ENCODE data around the gene CD48.

Gene CD48

DNA sequence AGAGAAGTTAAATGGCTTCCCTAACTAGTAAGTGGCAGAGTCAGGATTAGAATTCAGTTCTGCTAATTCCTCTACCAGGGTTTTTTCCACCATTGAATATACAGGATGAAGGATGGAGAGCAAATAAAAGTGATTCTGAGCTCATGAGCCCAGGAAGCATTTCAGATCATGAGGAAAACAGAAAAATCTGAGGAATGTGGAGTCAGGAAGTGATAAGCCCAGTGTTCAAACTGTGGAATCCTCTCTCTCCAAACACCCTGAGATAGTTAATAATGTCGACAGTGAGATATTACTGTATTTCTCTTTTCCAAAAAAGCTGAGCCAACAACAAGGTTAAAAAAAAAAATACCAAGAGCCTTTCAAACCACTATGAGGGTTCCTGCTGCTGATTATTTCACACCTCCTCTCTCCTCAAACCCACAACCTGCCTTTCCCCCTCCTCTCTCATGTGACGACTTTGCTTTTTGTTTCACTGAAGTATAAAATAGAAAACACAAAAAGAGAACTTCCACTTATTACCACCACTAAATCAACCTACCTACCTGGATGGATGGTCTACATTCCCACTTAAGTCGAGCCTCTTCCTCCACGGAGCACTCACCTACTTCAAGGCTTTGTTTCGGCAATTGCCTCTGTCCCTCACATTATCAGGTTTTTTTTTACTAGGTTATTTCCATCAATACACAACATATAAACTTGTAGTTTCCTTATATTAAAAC, 73.6 kb downstream of the CD48 start:
- FAIRE-seq = no peak
- TF ChIP-seq POLR2A (IDR thresholded peaks at IDR 0.05; ENCODE audit: low read depth, low read length) = no peak

GRCh38 chr1:160637065-160637464, 74.6 kb downstream of the CD48 start:
- TF ChIP-seq POLR2A (IDR thresholded peaks at IDR 0.05; ENCODE audit: low read depth, low read length) = no peak
- DNase-seq (ENCODE audit: insufficient read length, low spot score) (no peak), FAIRE-seq (no peak)

More for the DNA sequence above, 73.6 kb downstream of the CD48 start:
- no peak for DNase-seq (ENCODE audit: insufficient read length, low spot score)

- DNase-seq (ENCODE audit: insufficient read length, low spot score) (no peak), FAIRE-seq (no peak)
- no peak for TF ChIP-seq POLR2A (IDR thresholded peaks at IDR 0.05; ENCODE audit: low read depth, low read length)
These were observed 75.1 kb downstream of the CD48 start for GRCh38 chr1:160636547-160636946.

DNA sequence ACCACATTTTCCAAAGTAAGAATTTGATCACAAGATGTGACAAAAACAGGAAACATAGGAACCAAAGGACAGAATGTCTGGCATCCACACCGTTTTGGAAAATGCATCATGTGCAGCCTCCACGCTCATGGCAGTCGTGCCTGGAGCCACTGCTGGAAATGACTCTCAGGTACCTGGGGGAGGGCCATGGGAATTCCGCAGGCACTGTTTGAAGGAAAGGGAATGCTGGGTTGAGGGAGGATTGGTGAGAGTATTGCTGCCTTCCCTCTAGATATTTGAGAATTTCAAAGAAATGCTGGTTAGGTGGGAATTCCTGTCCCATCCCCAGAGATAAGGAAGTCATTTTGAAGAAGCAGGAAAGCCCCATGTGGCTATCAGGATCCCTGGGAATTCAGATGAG, 75.5 kb downstream of the CD48 start:
- DNase-seq (ENCODE audit: insufficient read length, low spot score) (no peak), FAIRE-seq (no peak)
- no peak for TF ChIP-seq POLR2A (IDR thresholded peaks at IDR 0.05; ENCODE audit: low read depth, low read length)

DNA sequence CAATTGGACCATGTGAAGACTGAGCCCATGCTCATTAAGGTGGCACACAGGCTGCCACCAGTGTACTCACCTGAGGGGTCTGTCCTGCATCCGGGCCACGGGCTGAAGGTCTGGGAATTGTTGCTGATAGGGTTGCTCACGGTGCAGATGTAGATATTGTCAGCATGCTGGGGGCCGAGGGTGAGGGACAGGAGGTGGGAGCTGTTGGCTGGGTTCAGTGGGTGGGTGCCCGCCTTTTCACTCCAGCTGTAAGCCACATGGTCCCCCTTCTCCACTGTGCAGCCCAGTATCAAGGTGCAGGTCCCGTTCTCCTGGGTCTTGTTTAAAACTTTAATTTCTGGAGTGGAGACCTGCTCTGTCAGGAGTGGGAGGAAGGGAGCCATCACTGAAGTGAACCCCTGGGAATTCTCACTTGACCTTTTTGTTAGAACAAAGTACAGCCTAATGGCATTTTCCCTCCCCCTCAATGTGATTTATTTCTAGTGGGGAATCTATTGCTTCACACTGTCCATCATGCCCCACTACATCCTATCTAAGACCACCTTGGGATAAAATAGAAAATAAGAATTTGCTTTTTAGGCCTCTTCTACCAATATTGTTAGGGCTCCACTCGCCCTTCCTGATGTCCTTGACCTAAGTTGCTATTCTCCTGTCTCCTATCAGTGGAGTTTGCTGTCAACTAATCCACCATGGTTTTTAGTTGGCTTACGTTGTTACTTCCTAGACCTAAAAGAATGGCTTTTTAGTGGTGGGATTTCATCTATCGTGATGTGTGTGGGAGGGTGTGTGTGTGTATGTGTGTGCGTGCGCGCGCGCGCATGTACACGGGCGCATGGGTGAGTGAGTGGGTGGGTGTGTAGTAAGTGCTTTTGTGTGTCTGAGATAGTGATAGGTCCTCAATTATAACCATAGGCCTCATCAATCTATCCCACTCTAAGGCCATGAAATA, 76.8 kb downstream of the CD48 start:
- DNase-seq (ENCODE audit: insufficient read length, low spot score) (no peak), FAIRE-seq (no peak)
- no peak for TF ChIP-seq POLR2A (IDR thresholded peaks at IDR 0.05; ENCODE audit: low read depth, low read length)

DNA sequence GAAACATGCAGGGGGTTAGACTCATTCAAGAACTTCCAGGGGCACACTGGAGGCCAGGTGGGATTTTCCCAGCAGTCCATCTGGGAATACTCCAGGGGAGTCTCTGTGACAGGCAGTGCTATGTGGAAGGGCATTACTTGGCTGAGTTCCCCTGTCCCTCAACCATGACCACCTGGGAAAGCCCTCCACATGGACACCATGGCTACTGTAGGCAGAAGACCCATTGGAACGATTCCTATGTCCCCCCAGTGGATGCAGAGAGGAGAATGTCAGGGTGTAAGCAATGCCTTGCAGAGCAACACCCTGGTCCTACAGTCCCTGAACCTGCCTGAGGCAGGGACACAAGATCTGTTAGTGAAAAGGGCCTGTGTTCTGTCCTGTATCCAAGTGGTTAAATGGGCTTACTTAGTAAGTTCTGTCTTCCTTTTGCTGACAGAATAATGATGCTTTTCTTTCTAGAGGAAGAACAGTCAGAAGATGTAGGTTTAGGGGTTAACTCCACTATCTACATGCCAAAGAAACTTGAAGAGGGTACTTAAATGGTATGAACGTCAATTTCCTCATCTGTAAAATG, 78.2 kb downstream of the CD48 start:
- no peak for TF ChIP-seq POLR2A (IDR thresholded peaks at IDR 0.05; ENCODE audit: low read depth, low read length)
- DNase-seq (ENCODE audit: insufficient read length, low spot score) (no peak), FAIRE-seq (no peak)

GRCh38 chr1:160631983-160632625, 79.5 kb downstream of the CD48 start:
- DNase-seq (ENCODE audit: insufficient read length, low spot score) = no peak
- no peak for FAIRE-seq
- TF ChIP-seq POLR2A (IDR thresholded peaks at IDR 0.05; ENCODE audit: low read depth, low read length) = no peak

DNA sequence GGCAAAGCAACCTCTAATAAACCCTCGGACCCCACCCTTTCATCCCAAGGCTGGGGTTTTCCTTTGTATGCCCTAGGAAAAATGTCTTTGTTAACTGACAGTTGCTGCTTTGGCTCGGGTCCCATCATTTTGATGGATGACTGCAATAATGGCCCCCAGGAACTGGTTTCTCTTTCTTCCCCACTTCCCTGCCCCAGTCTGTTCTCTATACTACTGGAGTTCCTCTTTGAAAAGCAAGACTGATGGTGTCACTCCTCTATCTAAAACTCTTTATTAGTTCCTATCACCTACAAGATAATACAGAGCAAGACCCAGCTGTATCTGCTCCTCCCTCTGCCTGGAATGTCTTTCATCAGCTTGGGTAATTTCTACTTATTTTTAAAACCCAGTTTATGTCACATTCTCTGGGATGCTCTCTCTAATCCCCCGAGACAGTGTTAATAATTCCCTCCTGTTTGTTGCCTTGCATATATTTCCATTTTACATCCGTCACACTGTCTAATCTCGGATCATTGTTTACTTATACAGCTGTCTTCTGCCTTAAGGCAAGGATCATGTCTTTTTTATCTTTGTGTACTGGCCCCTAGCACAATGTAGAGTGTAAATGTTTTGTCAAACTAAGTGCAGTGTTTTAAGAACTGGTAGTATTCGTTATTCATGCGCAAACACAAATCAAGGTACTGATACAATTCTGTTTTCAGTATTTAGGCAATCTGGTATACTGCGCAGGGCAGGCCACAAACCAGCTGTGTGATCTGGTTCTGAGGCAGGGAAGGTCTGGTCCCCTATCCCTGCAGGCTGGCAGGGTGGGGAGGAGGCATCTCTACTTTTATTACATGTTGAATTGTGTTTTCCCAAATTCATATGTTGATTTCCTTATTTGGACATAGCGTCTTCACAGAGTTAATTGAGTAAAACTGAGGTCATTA, 80.8 kb downstream of the CD48 start:
- no peak for FAIRE-seq
- DNase-seq (ENCODE audit: insufficient read length, low spot score) = no peak
- TF ChIP-seq POLR2A (IDR thresholded peaks at IDR 0.05; ENCODE audit: low read depth, low read length) = no peak

DNA sequence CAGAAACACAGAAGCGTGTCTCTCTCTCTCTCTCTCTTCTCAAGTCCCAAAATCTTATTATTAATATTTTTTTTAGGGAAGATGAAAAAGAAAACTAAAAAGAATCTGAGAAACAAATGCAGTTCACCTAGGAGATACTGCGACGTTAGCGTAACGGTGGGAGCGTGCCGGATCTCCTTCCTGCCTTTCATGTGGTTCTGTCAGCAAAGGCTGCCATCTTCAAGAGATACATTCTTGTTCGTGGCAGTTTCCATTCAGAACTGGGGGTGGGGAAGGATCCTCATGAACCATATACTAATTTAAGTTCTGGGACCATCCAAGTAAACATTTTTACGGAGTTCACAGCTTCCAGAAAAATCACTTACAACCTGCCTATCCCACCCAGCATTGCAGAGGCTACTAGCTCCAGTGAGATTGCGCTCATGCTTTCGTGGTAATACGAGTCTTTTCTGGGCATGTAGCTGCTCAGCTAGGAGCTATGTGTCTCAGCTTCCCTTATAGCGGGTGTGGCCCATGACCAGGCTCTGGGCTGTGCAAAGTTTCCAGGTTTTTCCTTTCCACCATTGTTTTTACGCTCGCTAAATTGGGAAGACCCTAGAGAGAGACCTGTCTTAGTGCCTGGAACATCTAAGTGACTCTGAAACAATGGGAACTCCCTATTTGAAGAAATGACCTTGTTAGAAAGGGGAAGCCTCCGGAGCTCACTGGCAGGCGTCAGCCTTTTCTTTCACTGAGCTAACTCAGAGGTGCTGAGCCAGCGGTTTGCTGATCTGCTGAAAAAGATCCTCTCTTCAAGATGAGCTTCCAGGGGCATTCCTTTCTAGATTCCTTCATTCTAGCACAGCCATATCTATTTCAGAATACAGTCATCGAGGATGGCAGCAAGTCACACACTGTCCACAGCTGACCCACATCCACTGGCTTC, 82.1 kb downstream of the CD48 start:
- DNase-seq (ENCODE audit: insufficient read length, low spot score) (no peak), FAIRE-seq (no peak)
- TF ChIP-seq POLR2A (IDR thresholded peaks at IDR 0.05; ENCODE audit: low read depth, low read length) = no peak

DNA sequence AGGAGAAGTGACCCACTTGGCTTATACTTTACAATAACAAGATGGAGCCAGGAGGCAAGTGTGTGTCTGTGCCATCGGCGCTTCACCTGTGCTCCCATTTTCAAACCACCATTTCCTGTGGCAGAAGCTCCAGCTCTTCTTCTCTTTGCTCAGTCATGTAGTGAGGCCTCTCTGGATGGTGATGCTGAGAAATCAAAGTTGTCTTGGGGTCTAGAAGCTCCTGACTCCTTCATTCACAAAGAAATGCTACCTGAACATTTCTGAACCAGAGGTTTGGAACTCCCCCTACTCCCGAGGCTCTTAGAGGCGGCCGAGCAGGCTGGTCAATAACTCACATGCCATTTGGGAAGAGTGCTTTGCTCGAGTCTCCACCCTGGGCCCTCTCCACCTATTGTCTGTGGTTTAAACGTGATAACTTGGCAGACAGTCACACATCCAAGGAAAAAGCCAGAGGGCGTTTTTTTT, 82.8 kb downstream of the CD48 start:
- no peak for FAIRE-seq
- TF ChIP-seq POLR2A (IDR thresholded peaks at IDR 0.05; ENCODE audit: low read depth, low read length) = no peak
- DNase-seq (ENCODE audit: insufficient read length, low spot score) = no peak

Measured in H54 (cell line).